ENCODE data around the gene SVOPL. TPM values are rescaled to one million over a fixed set of nuclear protein-coding genes. Genes with fewer than 3 reads are reported as not detected.

The SVOPL gene
- total RNA-seq, 4 donors from 2014 or later = 0.19 to 1.9 (median 0.86) TPM; not detected in 1

DNA sequence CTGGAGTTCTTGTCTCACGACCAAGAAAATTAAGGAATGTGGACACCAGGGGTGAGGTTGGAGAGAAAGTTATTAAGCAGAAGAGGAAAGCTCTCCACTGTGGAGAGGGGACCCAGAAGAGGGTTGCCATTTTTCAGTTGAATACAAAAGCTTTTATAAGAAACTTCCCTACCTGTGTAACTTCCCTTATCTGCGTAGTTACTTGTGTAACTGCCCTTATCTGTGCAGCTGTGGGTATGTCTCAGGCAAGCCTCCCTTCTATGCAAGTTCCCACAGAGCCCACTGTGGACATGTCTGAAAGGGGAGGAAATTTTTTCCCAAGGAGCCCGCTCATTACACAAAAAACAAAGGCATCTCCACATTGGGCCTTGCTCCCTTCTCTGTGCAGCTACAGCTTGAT lies 94.9 kb downstream of the SVOPL start:
- TF ChIP-seq, protein P1, sequence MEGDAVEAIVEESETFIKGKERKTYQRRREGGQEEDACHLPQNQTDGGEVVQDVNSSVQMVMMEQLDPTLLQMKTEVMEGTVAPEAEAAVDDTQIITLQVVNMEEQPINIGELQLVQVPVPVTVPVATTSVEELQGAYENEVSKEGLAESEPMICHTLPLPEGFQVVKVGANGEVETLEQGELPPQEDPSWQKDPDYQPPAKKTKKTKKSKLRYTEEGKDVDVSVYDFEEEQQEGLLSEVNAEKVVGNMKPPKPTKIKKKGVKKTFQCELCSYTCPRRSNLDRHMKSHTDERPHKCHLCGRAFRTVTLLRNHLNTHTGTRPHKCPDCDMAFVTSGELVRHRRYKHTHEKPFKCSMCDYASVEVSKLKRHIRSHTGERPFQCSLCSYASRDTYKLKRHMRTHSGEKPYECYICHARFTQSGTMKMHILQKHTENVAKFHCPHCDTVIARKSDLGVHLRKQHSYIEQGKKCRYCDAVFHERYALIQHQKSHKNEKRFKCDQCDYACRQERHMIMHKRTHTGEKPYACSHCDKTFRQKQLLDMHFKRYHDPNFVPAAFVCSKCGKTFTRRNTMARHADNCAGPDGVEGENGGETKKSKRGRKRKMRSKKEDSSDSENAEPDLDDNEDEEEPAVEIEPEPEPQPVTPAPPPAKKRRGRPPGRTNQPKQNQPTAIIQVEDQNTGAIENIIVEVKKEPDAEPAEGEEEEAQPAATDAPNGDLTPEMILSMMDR (IDR thresholded peaks at IDR 0.05) = no peak
- TF ChIP-seq POLR2AphosphoS5 (IDR thresholded peaks at IDR 0.05) (no peak), POLR2A (IDR thresholded peaks at IDR 0.05) (no peak)
- Histone ChIP-seq H3K27ac (no peak overlapping the region), H3K9me3 (no peaks in the 10 kb centered on the region), H3K4me1 (no peaks in the 10 kb centered on the region), H3K36me3 (no peaks in the 10 kb centered on the region), H3K4me3 (no peak overlapping the region), H3K27me3 (no peaks in the 10 kb centered on the region)
- no peak for DNase-seq (ENCODE audit: low spot score in 2 of 2)
- 94% methylated on average over 3 of the region's 3 CpGs for WGBS

- H3K9me3 ChIP-seq = no peaks in the 10 kb centered on the region
- no peak overlapping the region for H3K27ac ChIP-seq
- H3K27me3 ChIP-seq = no peaks in the 10 kb centered on the region
- no peak for DNase-seq (ENCODE audit: low spot score in 2 of 2)
- H3K4me3 ChIP-seq = no peak overlapping the region
- WGBS = 90% methylated on average over 8 of the region's 8 CpGs
- no peaks in the 10 kb centered on the region for H3K36me3 ChIP-seq
- no peaks in the 10 kb centered on the region for H3K4me1 ChIP-seq
- no peak for TF ChIP-seq POLR2AphosphoS5 (IDR thresholded peaks at IDR 0.05)
- TF ChIP-seq POLR2A (IDR thresholded peaks at IDR 0.05) = no peak
- TF ChIP-seq, protein P1 (IDR thresholded peaks at IDR 0.05) = no peak
- TF ChIP-seq EP300 (IDR thresholded peaks at IDR 0.05) = no peak
These were observed 97.4 kb downstream of the SVOPL start for GRCh38 chr7:138603549-138604318.

- Histone ChIP-seq H3K27me3 (no peaks in the 10 kb centered on the region), H3K4me1 (no peaks in the 10 kb centered on the region), H3K27ac (no peak overlapping the region), H3K36me3 (no peaks in the 10 kb centered on the region), H3K9me3 (no peaks in the 10 kb centered on the region), H3K4me3 (no peak overlapping the region)
- TF ChIP-seq POLR2AphosphoS5 (IDR thresholded peaks at IDR 0.05) (no peak), POLR2A (IDR thresholded peaks at IDR 0.05) (no peak)
- 67% methylated on average over 1 of the region's 1 CpG for WGBS
- no peak for DNase-seq (ENCODE audit: low spot score in 2 of 2)
These were observed 98.7 kb downstream of the SVOPL start for GRCh38 chr7:138602451-138602850.

DNA sequence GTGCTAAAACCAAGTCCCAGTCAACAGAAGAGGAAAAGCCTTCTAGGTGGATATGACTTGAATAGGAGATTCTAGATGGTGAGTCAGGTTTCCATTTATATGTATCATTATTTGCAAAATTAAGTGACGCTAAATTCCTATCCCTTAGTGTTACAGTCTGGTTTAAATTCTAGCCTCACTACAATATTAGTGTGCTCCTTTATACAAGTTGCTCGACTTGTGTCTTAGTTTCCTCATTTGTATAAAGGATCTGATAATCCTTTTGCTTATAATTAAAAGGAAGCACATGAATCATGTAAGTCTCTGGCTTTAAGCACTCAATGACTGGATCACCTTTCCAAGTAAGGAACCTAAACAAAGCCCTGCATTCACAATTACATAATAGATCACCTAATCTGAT lies 105.7 kb downstream of the SVOPL start:
- no peaks in the 10 kb centered on the region for H3K4me1 ChIP-seq
- no peak for DNase-seq (ENCODE audit: low spot score in 2 of 2)
- no peak overlapping the region for H3K27ac ChIP-seq
- H3K36me3 ChIP-seq = no peaks in the 10 kb centered on the region
- no peaks in the 10 kb centered on the region for H3K27me3 ChIP-seq
- no peaks in the 10 kb centered on the region for H3K9me3 ChIP-seq
- no peak overlapping the region for H3K4me3 ChIP-seq
- WGBS = 80% methylated on average over 2 of the region's 2 CpGs
- no peak for TF ChIP-seq POLR2A (IDR thresholded peaks at IDR 0.05)
- TF ChIP-seq, protein P1 (IDR thresholded peaks at IDR 0.05) = no peak
- no peak for TF ChIP-seq EP300 (IDR thresholded peaks at IDR 0.05)
- no peak for TF ChIP-seq POLR2AphosphoS5 (IDR thresholded peaks at IDR 0.05)

GRCh38 chr7:138590154-138590553 lies 111.0 kb downstream of the SVOPL start:
- no peaks in the 10 kb centered on the region for H3K9me3 ChIP-seq
- 100% methylated on average over 1 of the region's 1 CpG for WGBS
- no peak overlapping the region for H3K27ac ChIP-seq
- H3K4me3 ChIP-seq = no peak overlapping the region
- peaks cover 9% of the 10 kb centered on the region for H3K36me3 ChIP-seq
- H3K27me3 ChIP-seq = no peaks in the 10 kb centered on the region
- DNase-seq (ENCODE audit: low spot score in 2 of 2) = no peak
- TF ChIP-seq POLR2AphosphoS5 (IDR thresholded peaks at IDR 0.05) (no peak), EP300 (IDR thresholded peaks at IDR 0.05) (no peak), POLR2A (IDR thresholded peaks at IDR 0.05) (no peak)
- TF ChIP-seq, protein P1 (IDR thresholded peaks at IDR 0.05) = no peak
- no peaks in the 10 kb centered on the region for H3K4me1 ChIP-seq

All from suprapubic skin (tissue), 4 donors.